Glomerular visceral epithelial cell (primary cell): Measurements from ENCODE around the gene DYNLT1.
"Not testable (repeated sequence)": the region's sequence is repeated elsewhere in the genome, so short reads cannot be mapped to it uniquely, and the experiment has no call there.

Experiments used
- DNase-seq: peaks from one replicate; pipeline ENCODE4 v3.0.0-alpha.2; 2016; ENCODE audit errors: extremely low spot score

DYNLT1 gene

DNA sequence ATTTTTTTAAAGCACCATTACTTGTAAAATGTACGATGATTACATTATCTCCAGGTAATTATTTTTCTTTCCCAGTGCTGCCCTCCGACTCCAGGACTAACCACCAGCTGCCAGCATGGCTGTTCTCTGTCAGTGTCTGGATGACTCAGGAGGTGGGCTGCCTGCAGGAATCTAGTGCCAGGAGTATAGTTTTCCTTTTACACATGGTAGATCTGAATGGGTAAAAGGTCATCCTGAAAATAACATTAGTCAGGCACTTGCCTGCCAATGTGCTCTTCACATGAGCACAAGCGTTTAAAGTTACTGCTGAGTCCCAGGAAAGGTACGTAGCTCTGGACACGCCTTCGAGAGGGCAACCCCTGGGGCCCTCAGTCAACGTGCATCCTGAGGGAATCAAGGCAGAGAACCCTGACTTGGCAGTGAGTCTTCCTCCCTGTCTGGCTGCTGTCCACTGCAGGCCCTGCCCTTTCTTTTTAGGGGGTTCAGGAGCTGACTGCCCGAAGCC is 2.4 kb downstream of the DYNLT1 start:
- peak; percentile 89 for DNase-seq

DNA sequence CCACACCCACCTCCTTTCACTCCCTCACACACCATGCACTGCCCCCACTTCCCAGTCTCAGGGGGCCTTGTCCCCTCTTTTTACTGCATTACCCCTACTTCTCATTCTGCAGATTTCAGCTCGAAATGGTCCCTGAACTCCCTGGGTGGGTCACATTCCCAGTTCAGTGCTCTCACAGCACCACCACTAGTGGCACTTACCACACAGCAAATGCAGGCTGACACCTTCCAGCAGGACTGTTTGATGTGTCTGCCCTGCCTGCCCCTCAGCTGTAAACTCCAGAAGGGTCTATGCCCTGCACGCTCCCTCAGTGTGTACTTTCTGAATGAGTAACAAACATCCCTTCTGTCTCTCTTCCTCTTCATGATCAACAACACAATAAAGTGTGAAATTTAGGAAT is 4.0 kb downstream of the DYNLT1 start:
- DNase-seq, result no peak

DNA sequence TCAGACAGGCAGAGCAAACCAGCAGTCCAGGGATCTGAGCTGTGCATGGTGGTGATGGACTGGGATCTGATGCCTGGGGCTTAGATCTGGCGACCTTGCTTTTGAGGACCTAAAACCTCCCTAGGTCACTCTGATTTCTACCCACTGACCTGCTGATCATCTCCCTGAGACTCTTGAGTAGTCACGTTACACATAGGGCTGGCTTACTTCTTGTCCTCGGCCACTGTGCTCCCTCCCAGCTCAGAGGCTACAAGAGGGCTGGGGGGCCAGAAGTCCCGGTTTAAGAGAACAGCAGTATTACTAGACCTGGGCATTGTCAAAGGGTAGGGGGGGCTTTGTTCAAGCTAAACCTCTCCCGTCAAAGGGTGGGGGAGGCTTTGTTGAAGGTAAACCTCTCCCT is 5.5 kb downstream of the DYNLT1 start:
- DNase-seq, result no peak

DNA sequence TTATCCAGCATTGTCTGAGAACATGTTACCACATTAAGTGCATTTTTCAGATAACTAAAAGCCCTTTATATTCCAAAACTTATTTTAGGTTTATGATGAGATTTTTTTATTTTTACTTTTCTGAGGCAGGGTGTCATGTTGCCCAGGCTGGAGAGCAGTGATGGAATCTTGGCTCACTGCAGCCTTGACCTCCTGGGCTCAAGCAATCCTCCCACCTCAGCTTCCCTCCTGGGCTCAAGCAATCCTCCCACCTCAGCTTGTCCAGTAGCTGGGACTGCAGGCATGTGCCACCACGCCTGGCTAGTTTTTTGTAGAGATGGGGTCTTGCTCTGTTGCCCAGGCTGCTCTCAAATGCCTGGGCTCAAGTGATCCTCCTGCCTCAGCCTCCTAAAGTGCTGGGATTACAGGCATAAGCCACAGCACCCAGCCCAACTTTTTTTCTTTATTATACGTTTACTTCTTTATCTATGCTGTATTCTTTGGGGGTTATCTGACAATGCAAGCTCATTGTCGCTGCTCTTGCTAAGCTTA is 6.2 kb downstream of the DYNLT1 start:
- no peak for DNase-seq

DNA sequence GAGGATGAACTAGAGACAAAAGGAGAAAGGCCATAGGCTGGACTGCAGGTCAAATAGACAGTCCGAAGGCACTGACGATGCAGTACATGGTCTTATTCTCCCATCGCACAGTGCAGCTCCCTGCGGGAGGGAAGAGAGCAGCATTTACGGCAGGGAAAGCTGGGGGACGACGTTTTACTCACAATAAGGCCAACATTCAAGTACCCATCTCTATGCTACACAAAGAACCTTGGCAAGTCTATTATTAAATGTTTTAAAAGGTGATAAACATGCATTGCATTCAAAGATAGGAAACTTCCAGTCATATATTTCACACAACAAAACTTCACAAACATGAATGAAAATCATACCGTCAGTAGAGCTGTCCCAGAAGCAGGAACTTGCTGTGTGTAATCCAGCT is 7.8 kb downstream of the DYNLT1 start:
- DNase-seq, result no peak

DNA sequence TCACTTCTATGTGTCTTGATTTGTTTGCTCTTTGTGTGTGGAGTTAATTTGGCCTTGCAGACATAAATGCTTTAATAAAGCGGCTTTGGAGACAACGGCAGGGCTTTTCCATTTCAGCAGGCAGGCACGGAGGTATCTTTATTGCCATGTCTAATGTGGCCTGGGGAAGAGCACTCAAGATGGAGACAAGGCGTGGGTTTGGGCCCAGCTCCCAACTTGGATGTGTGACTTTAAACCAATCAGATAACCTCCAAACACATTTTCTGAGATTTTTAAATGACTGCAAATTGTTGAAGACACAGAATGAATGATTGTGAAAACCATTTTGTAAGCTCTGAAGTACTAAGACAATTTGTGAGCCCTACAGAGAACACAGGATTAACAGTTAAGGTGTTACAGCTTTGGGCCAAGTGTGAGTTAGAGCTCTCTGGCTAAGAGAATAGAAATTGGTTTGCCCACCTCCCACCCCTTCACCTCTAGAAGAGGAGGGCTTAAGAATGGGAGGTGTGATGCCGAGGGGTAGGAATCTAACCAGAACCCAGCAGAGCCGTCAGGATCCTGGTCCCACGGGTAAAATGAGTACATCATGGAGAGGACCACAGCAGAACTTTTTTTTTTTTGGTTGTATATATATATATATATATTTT is 9.0 kb downstream of the DYNLT1 start:
- DNase-seq, result no peak

DNA sequence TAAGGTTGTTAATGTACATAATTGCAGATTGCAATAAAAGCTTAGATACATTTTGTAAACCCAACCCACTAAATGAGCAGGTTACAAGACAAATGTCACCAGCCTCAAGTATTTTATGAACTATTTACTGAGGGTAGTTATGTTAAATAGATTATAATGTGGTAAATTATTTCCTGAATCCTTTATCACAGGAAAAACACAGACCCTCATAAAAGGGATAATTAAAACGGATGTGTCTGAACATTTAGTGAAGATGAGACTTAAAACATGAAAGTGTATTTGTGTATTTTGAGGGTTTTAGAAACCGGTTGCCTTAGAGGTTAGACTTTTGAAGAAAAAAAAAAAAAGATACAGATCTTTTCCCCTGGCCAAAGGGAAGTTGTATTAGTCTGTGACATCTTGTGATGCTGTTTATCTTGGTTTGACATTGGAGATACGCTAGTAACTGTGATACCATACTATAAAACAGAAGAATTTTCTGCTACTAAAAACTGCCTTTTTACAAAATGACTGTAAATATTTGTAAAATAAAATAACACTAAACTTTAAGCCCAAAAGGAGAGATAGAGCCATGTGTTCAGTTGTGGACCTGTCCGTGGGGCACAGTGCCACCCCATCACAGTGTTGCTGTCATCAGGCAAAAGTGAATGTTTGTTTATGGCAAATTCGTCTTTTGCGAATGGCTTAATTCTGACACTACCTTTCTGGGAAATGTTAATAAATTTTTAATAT is 9.7 kb downstream of the DYNLT1 start:
- DNase-seq, result no peak

DNA sequence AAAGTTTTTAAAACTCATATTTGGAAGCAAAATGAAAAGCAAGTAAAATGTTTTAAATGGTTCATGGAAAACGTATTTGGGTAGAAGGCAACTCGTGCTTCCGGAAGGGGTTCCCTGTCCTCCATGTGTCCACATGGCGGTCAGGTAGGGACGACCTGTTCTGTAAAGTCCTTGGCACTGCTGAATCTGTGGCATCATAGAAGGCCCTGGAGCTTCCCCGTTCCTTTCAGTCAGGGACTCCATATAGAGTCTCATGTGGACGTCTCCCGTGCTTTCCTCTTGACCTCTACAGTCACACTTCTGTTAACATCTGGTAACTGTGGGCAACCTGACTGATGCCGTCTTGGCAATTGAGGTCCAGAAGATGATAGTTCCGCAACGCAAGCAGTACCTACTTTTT is 11.4 kb downstream of the DYNLT1 start:
- no peak for DNase-seq

DNA sequence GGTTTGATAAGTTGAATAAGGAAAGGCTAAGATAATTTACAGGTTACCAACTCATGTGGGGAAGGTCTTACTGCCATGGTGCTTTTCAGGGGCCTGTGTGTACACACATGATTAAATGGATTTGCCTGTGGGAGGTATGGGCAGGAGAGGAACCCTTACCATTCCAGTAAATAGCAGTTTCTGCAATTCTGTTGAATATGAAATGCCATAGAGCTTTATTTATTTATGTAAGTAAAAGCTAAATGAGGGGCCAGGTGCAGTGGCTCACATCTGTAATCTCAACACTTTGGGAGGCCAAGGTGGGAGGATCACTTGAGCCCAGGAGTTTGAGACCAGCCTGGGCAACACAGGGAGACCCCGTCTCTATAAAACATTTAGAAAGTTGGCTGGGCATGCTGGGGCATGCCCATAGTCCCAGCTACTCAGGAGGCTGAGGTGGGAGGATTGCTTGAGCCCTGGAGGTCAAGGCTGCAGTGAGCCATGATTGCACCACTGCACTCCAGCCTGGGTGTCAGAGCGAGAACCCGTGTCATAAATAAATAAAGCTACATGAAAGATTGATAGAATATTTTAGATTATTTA is 11.9 kb downstream of the DYNLT1 start:
- DNase-seq, result not testable (repeated sequence)

DNA sequence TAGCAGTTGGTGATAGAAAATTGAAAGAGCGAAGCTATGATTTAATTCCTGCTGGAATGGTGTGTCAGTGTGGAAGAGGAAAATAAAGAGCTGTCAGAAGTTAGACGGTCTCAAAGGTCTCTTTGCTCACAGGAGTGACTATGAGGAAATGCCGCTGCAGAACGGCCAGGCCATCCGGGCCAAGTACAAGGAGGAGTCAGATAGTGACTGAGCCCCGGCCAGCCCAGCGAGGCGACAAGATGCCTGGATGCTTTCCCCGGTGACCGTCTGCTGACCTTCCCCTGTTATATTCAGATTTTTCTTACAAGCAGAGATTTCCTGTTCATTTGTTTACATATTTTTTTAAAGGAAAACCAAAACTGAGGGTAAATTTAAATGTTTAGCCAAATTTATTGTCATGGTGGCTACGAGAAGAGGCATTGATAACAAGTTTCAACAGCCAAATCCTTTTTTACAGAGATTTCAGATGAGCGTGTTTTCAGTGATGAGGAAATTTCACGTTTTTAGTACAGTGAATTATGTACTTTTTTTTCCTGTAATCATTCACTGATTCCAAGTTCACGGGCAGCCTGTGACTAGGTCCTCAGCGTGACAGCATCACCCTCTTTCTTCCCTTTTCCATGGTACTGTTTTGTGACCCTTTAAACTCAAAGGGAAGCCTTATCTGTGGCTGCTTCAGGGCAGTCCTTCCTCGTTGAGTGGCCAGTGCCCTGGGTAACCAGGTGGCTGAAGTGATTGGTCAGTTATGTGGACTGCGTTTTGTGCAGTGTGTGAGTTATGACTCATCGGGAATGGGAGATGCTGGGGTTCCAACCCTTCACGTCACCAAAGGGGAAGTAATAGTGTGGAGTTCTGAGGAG is 12.6 kb downstream of the DYNLT1 start:
- peak; percentile 84 for DNase-seq

DNA sequence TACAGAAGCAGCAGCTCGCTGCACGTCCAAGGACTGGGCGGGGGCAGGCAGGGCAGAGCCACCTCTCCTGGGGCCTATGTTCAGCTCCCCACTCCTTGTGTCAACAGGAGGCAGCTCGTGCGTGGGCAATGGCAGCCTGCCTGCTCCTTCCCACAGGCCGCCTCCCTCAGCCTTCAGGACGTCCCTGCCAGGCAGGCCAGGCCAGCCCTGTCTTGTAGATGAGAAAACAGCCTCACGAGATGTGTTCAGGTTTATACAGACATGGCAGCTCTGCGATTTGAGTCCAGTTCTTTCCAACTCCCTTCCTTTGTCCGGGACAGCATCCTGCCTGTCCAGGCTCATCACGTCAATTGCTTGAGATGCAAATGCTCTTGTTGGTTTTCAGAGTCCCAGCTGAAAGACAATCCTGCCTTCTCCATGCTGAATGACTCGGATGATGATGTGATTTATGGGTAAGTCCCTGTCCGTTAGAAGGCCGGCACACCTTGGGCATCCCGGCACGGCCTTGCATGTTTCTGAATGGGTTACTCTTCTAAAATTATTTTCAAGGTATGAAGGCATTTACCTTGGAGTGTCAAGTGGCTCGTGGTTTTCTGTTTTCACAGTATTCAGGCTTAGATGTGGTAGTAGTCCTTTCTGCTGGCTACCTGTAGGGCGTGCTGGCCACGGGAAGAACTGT is 13.5 kb downstream of the DYNLT1 start:
- DNase-seq, result peak; percentile 12

DNA sequence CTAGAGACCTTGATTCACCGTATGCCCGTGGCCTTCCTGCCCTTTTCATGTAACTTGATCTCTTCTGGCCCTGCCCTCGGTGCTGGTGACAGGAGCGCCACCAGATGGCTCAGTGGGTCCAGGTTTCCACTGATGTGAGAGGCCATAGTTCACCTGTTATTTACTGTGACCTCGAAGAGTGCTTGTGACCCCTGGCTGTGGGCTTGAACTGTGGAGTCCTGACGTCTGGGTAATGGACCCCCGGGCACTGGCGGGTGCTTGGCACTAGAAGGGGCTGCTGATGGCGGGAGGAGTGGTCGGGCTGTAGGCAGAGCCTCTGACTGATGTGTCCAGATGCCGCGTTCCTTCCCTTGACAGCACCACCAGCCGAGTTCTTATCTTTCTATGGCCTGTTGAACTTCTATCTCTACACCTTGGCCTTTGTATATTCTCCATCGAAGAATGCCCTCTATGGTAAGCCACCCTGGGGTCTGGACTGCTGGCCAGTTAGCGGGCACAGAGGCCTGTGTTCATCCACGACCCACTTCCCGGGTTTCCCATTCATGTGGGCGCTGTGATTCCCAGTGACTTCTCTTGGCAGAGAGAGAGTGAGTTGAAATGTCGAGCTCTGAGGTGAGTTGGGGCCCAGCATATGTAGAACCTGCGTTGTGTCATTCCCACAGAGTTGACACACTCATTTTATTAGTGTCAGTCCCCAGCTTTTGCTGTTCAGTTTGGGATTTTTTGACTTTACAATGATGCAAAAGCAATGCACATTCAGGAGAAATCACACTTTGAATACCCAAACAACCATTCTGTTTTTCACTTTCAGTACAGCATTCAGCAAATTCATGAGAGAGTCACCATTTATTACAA is 14.9 kb downstream of the DYNLT1 start:
- no peak for DNase-seq

DNA sequence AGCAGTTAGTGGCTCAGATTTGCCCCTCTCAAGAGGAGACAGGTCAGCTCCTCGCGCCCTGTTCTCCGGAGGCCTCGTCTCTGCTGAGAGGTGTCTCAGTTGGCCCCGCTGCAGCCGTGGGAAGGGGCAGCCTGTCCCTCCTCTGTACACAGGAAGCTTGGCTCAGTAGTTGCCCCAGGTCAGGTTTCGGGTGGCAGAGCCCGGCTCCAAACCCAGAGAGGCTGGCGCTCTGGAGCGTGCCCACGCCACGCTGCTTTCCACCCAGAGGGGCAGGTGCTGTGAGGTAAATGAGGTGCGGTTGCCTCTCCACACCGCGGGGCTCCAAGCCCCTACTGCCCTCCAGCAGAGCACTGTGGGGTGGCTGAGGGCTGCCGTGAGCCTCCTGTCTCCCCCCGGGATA is 16.0 kb downstream of the DYNLT1 start:
- DNase-seq, result no peak

DNA sequence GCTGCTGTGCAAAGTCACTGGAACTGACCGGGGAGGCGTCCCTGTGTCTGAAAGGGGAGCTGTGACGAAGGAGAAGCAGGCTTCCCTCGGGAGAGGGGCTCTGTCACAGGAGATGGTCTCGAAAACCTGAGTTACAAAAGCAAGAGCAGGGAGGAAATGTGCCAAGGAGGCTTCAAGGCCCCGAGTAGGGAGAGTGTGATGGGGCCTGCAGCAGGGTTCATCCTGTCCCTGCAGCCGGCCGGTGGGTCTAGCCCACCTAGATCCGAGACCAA is 16.7 kb downstream of the DYNLT1 start:
- no peak for DNase-seq

DNA sequence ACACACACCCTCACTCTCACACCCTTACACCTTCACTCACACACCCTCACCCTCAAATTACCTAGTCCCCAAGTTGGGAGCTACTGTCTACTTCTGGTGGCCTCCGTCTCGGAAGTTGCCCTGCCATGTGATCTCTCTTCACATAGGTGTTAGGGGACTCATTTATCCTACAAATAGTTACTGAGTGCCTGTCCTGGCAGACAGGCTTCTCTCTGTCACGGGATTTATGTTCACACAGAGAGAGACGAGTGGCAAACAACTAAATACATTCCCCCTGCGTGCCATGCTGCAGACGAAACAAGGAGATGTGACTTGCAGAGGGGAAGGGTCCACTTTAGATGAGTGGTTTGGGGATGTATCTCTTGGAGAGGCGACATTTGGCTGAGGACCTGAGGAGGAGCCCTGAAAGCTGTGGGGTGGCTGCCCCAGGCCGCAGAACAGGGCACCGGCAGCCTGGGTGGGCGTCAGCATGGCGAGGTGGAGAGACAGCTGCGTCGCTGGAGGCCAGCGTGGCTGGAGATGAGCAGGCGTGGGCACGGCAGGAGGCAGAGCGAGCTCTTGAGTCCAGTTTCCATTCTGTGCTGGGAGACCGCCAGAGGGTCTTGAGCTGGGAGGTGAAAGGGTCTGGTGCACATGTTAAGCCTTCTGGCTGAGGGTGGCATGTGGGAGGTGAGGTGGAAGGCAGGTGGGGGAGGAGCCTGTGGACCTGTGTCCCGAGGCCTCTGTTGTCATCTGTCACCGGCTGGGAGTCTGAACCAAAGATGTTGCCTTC is 17.2 kb downstream of the DYNLT1 start:
- DNase-seq, result no peak

DNA sequence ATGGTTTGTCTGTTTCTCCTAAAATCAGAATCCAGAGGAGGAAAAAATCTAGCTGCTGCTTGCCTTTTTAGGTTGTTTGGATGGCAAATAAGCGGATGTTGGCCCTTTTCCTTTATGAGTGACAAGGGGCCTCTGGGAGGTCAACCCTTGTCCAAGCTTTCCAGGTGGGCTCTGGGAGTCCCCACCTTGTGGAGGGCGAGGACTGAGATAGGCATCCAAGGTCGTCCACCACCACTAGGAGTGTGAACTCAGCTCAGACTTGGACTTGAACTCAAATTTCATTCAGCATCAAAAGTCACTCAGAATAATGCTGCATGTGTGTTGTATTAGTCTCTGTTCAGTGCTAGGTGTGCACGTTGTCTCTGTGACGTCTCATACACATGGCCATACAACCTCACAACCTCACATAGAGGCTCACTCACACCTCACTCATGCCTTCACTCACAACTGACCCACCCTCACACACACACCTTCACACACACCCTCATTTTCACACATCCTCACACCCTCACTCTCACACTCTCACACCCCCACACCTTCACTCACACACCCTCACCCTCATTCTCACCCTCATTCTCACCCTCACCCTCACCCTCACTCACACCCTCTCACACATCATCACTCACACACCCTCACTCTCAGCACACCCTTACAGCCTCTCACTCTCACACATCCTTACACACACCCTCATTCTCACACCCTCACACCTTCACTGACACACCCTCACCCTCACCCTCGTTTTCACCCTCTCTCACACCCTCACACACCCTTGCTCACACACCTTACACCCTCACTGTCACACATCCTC is 18.0 kb downstream of the DYNLT1 start:
- DNase-seq, result no peak

DNA sequence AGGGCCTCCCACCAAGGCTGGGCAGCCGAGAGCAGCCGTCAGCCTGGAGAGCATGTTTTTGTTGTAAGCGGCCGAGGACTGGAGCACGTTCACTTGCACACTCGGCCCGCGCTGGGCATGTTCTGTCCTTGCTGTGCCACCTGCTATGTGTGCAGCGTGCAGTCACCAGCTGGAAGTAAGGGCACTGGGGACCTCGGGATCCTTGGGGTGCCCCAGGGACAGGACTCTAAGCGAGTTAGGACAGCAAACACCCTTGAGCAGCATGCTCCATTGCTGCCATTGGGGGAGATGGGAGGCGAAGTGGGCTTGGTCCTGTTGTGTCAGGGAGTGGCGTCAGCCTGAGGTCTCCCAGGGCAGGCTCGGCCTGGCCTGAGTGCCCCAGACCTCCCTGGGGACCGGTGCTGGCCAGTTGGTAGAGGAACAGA is 18.6 kb downstream of the DYNLT1 start:
- no peak for DNase-seq

DNA sequence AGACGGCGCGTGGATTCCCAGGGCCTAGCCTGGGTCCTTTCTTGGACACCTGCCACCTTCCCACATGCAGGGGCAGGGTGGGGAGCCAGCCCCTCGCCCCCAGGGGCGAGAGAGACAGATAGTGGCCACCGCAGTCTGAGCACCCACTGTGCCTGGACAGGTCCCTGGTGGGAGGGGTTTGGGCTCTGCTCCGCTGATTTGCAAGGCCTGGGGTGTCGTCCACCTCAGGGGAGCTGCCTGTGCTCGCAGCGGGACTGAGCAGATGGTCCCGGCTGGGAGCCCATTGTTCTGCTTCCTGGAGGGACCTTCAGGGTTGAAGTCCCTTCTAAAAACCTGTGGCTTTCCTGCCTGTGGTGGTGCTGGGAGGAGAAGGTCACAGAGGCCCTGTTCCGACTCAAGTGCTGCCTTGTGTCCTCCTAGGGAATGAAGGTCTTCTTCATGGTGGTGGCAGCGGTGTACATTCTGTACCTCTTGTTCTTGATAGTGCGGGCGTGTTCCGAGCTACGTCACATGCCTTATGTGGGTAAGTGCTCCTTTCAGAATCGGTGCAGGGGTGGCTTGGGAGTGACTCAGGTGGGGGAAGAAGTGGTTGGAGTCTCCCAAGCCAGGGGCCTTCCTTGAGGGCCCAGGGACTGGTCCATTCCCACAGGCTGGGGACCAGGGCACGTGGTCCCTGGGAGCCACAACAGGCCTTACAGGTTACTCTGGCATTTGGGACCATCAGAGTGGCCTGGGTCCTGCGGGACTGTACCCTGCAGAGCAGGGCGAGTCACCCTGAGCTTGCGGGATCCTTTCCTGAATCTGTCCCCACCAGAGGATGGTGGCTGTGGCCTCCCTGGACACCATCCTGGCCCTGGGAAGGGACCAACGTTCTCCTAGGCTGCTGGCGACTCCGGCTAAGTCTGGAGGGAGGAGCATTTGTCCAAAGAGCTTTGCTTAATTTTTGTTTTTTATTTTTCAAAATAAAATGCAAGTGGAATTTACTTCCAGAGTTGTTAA is 19.6 kb downstream of the DYNLT1 start:
- no peak for DNase-seq
